Jurkat, Clone E6-1 (cell line): ENCODE data around the gene KDM4E.
"Not testable (repeated sequence)": the region's sequence is repeated elsewhere in the genome, so short reads cannot be mapped to it uniquely, and the experiment has no call there.

Experiments
- DNase-seq: peaks from one replicate; pipeline ENCODE4 v3.0.0-alpha.2; 2011; ENCODE audit warnings: low read depth, low spot score
- H3K4me3 ChIP-seq: 2 replicates; pipeline ENCODE4 v1.5.1; 2011; ENCODE audit warnings: mild to moderate bottlenecking, low read length, control low read depth, moderate library complexity

Gene KDM4E

DNA sequence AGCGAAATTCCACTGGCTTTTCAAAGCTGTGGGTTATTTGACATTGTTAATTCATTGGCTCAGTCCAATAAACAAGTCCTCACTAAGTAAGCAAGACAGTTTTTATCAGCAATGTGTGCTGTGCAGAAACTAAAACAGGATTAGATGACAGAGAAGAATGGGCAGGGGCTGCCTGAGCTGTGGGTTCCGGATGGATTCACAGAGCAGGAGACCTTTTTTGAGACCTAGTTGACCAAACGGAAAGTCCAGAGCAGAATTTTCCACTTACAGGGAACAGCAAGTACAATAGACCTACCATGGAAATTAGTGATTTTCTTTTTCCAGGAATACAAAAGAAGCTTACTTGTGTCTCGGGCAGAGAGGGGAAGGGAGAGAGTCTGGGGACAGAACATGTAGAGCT lies 19.0 kb downstream of the KDM4E start:
- no peak for DNase-seq
- H3K4me3 ChIP-seq, result no peak overlapping the region

DNA sequence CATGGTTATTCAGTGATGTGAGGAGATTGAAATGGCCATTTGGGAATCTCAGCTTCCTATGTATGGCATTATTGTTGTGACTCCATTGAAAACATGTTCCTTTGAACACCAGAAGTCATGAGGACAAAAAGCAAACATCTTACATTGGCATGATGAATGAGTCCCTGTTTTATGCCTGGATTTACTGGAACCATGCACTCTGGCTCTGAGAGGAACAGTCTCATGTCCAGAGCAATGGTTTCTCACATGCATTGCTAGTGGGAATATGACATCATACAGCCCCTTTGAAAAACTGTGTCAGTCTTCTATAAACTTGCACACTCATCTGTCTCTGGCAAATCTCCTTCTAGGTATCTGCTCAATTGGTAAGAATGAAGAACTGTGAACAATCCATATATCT lies 20.8 kb downstream of the KDM4E start:
- no peak overlapping the region for H3K4me3 ChIP-seq
- DNase-seq, result no peak

DNA sequence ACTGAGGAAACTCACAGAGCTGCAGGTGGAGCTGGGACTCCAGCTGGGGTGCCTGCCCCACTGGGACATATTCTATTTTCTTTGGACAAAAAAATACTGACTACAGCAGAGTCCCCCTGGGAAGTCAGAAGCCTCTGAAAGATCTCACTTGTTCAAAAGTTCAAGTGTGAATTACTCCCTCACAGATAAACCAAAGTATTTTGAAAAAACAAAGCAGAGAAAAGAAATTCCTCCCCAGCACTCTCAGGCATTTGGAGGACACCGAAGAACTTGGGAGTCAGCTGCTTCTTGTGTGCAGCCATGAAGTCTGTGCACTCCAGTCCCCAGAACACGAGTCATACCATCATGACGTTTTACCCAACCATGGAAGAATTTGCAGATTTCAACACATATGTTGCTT lies 24.1 kb downstream of the KDM4E start, which contains the start of gene KDM4F:
Gene KDM4F (plus strand): TSS at position 301 of the 400 bp plus-strand sequence.
- not testable (repeated sequence) for H3K4me3 ChIP-seq, DNase-seq

DNA sequence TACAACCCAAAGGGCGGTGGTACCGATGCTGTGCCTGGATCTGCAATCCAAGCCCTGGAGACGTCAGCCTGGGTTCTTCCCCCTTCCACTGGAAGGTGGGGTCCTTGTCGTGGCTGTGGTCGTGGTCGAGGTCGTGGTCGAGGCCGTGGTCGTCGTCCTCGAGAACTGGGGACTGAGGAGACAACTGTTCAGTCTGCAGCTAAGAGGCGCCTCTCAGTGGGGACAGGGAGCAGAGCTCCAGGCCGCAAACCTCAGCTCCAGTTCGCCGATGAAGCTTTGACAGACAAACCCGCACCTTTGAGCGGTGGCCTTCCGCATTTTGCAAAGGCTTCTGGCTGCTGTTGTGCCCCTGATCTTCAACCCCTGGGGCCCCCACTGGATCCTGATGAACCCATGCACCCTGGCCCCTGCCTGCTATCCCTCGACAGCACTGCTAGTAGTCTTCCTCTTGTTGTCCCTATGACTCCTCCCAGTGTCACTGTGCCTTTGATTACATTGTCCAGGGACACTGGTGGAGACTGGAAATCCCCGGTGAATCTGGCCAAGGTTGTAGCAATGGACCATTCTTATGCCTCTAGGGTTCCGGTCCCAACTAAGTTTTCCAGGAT lies 25.6 kb downstream of the KDM4E start:
- no peak overlapping the region for H3K4me3 ChIP-seq
- DNase-seq, result no peak

DNA sequence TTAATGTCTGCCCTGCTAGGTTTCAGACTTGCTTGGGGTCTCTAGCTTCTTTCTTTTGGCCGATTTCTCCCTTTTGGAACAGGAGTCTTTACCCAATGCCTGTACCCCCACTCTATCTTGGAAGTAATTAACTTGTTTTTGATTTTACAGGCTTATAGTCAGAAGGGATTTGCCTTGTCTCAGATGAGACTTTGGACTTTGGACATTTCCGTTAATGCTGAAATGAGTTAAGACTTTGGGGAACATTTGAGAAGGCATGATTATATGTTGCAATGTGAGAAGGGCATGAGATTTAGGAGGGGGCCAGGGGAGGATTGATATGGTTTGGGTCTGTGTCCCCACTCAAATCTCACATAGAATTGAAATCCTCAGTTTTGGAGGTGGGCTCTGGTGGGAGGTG lies 29.3 kb downstream of the KDM4E start:
- no peak overlapping the region for H3K4me3 ChIP-seq
- DNase-seq, result no peak

DNA sequence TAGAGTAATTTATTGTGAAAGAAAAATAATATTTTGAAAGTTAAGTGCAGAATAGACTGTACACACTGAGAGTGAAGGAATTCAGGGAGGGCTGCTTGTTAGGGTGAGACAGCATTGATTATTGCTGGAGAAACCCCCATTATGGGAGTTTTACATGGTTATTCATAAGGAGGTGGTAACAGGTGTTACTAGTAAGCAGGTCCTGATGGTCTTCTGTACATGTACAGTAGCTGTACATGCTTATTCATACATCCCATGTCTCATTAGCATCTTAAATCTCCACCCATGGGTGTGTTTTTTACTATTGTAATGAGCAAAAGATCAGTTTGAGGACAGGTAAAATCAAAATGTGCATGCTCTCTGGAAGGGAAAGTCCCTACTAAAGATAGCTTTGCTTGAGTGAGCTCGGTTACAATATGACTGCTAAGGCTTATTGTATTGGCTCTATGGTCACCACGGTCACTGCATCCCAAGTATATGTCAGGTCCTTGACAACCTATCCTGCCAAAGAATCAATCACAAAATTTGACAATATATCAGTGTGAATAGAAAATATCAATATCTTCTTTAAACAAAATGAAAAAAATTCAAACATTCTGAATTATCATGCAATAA lies 30.3 kb downstream of the KDM4E start:
- no peak overlapping the region for H3K4me3 ChIP-seq
- no peak for DNase-seq

DNA sequence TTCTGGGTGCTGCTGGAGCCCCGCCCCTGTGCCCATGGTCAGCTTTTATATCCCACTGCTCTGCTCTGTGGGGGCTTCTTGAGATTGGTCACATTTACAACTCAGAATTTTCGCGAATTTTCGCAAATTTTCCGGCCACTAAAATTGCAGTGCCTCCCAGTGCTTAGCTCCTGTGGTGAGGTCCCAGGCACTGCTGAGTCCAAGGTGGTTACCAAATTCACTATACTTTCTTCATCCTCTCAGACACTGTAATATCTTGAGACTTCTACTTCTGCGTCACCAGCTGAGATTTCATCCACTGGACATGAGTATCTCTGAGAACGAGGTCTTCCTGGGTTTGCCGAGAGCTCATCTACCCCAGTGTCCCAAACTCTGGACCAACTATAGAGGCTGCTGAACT lies 32.9 kb downstream of the KDM4E start:
- no peak for DNase-seq
- H3K4me3 ChIP-seq, result no peak overlapping the region

GRCh38 chr11:95058621-95059020 lies 33.6 kb downstream of the KDM4E start:
- H3K4me3 ChIP-seq, result no peak overlapping the region
- no peak for DNase-seq

DNA sequence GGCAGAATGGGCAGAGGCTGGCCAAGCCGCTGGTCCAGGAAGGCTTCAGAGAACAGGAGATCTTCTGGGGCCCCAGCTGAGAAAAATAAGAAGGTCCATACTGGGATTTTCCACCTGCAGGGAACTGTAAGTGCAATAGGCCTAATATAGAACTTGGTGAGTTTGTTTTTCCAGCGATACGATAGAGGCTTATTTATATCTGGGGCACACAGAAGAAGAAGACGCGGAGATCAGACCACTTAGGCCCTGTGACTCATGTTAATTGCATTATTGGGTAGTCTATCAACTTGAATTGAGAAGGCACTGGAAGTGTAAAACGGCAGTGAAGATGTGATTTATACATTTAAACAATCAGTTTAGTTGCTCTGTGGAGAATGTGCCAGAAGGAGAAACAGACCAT lies 34.0 kb downstream of the KDM4E start:
- H3K4me3 ChIP-seq, result no peak overlapping the region
- DNase-seq, result no peak

- no peak for DNase-seq
- no peak overlapping the region for H3K4me3 ChIP-seq
Measured at GRCh38 chr11:95065336-95065735, 40.3 kb downstream of the KDM4E start.

GRCh38 chr11:95066716-95067038 lies 41.6 kb downstream of the KDM4E start, which contains the start of gene SRSF8:
Gene SRSF8, plus strand, starts transcription at chr11:95066919. Its CDS starts 308 bp downstream, at chr11:95067227.
- no peak for DNase-seq
- H3K4me3 ChIP-seq, result peak within 1 kb of the TSS; percentile 86

- DNase-seq, result peak; percentile 50
- peak overlapping the region; percentile 86 for H3K4me3 ChIP-seq
Measured at GRCh38 chr11:95067039-95067840, 42.2 kb downstream of the KDM4E start.

GRCh38 chr11:95067841-95068219 lies 42.8 kb downstream of the KDM4E start:
- peak overlapping the region; percentile 86 for H3K4me3 ChIP-seq
- DNase-seq, result no peak

DNA sequence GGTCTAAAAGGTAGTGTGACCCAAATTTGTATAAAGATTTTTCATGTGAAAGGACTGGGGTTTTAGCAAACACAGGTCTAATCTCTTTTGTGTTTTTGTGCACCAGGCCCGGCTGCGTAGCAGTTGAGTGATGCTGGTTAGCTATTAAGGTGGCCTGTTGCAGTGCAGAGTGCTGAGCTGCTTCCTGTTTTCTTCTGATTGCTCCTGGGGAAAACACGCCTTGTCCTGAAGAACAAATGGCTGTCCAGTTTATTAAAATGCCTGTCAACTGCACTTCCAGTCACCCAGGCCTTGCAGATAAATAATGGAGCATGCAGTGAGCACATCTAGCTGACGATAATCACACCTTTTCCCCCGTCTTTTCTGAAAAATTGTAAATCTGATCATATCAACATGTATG lies 43.5 kb downstream of the KDM4E start:
- peak overlapping the region; percentile 86 for H3K4me3 ChIP-seq
- DNase-seq, result peak; percentile 90

DNA sequence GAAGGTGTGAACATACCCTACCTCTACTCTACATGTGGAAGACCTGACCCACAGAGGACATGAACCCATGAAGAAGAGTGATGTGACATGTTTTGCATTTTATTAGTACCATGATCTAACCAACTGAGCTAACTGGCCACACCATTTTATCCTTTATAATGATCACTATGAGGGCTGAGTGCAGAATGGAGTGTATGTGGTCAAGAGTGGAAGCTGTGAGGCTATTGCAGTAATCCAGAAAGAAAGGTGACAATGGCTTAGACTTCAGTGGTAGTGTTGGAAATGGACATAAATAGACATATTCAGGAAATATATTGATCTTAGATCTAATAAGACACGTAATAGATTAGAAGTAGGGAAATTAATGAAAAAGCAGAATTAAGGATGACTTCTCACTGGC lies 45.4 kb downstream of the KDM4E start:
- DNase-seq, result no peak
- H3K4me3 ChIP-seq, result no peak overlapping the region

- DNase-seq, result no peak
- no peak overlapping the region for H3K4me3 ChIP-seq
Measured at GRCh38 chr11:95072948-95073347, 47.9 kb downstream of the KDM4E start.

DNA sequence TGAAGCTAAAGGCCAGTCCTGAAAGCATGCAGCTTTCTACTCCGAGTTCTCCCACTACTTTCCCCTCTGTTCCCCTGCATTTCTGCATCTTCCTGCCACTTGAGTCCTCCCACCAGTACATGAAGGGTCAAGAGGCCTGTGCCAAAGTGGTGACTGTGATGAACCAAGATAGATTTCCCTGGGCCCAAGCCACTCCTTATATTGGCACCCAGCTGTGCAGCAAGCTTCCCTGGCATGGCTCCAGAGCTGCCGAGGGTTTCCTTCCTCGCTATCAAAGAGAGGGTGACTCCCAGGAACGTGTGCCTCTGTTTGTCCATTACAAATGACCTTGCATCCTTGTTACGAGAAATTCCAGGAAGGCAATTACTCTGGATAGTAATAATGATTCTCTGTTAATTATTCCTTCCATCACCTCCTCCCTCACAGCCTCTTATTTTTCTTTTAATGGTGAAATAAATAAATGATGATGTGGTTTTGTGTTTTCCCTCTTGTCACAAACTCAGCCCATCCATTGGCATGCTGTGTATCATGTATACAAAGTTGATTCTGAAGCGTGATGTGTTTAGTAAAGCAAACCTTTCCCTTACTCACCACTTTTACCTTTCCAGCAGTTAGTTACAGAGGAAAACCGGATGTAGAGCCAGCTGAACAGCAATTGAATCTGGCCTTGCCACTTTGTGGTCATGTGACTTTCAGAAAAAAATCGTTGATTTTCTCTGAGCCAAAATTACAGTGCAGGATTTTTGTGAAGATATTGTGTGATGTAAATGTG lies 49.9 kb downstream of the KDM4E start:
- DNase-seq, result no peak
- no peak overlapping the region for H3K4me3 ChIP-seq

GRCh38 chr11:95076416-95076815 lies 51.4 kb downstream of the KDM4E start:
- no peak for DNase-seq
- H3K4me3 ChIP-seq, result no peak overlapping the region

GRCh38 chr11:95076981-95077380 lies 51.9 kb downstream of the KDM4E start:
- no peak overlapping the region for H3K4me3 ChIP-seq
- DNase-seq, result peak; percentile 75
